Activated CD4-positive, alpha-beta memory T cell treated with anti-CD3 and anti-CD28 coated beads for 36 hours (primary cell): ENCODE data around the gene TNIP2. TPM values are rescaled to one million over a fixed set of nuclear protein-coding genes. Genes with fewer than 3 reads are reported as not detected.

Experiments
- CTCF ChIA-PET: fragments of 350-600 bp; sonication (Branson Sonifier 250); formaldehyde crosslinking; loops from one replicate; lab custom pipeline; 2021; ENCODE audit warnings: antibody characterized with exemption, inconsistent platforms; lab: Charles Lee
- POLR2A ChIA-PET: fragments of 350-600 bp; sonication (Branson Sonifier 250); formaldehyde crosslinking; loops from one replicate; lab custom pipeline; 2021; ENCODE audit warnings: antibody characterized with exemption; lab: Charles Lee
- DNase-seq: peaks from one replicate; pipeline ENCODE4 v3.0.0-alpha.2; 2020
- H3K27ac Mint-ChIP-seq: one replicate; pipeline ENCODE4 v1.8.0; 2021; ENCODE audit warnings: mixed read lengths
- H3K27me3 Mint-ChIP-seq: one replicate; pipeline ENCODE4 v1.8.0; 2021; ENCODE audit warnings: mixed read lengths
- H3K36me3 Mint-ChIP-seq: one replicate; pipeline ENCODE4 v1.8.0; 2021; ENCODE audit warnings: mixed read lengths
- H3K4me1 Mint-ChIP-seq: one replicate; pipeline ENCODE4 v1.8.0; 2021; ENCODE audit warnings: low read depth, mixed read lengths
- H3K4me3 Mint-ChIP-seq: one replicate; pipeline ENCODE4 v1.8.0; 2021; ENCODE audit warnings: mild to moderate bottlenecking, mixed read lengths
- H3K9me3 Mint-ChIP-seq: one replicate; pipeline ENCODE4 v1.8.0; 2021; ENCODE audit warnings: mixed read lengths
- intact Hi-C: fragments of 100-400 bp; cut with micrococcal nuclease; formaldehyde crosslinking; loops from one replicate; pipeline ENCODE4 v1.15.1; 2023
- total RNA-seq, 2 experiments: library from RNA; stranded (reverse); gene quantifications; one replicate each; pipeline ENCODE4 v1.2.3, GENCODE V29; 2021

Gene TNIP2, protein sequence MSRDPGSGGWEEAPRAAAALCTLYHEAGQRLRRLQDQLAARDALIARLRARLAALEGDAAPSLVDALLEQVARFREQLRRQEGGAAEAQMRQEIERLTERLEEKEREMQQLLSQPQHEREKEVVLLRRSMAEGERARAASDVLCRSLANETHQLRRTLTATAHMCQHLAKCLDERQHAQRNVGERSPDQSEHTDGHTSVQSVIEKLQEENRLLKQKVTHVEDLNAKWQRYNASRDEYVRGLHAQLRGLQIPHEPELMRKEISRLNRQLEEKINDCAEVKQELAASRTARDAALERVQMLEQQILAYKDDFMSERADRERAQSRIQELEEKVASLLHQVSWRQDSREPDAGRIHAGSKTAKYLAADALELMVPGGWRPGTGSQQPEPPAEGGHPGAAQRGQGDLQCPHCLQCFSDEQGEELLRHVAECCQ
- total RNA-seq, result 10 to 100 TPM; 74.2 to 77.5 TPM

DNA sequence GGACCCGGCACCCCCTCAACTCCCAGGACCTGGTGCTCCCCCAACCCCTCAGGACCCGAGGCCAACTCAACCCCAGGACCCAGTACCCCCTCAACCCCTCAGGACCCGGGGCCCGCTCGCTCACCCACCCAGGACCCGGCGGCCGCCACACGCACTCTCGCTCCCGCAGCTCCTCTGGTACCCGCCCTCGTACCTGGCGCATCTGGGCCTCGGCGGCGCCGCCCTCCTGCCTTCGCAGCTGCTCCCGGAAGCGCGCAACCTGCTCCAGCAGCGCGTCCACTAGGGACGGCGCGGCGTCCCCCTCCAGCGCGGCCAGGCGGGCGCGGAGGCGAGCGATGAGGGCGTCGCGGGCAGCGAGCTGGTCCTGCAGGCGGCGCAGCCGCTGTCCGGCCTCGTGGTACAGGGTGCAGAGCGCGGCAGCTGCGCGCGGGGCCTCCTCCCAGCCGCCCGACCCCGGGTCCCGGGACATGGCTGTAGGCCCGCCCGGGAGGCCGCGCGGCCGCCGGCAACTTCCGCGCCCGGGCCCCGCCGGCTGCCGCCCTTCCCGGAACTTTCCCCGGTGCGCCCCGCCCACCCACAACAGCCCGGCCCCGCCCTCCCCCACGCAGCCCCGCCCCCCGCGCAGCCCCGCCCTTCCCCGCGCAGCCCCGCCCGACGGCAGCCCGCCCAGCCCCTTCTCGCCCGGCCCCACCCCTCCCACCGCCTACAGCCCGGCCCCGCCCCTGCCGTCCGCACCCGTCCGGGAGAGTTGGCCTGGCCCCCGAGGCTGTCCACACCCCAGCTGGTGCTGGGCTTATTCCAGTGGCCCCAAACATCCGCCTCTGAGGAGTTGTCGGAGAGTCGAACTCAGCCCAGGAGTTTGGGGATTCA is at the start of gene TNIP2:
TSS of gene TNIP2 (minus strand) at position 516 of the 870 bp plus-strand sequence. CDS start at position 469, 47 bp downstream.
- Mint-ChIP-seq H3K36me3 (peaks cover 15% of the 10 kb centered on the region), H3K4me3 (peak within 1 kb of the TSS; percentile 84), H3K27me3 (no peaks in the 10 kb centered on the region), H3K4me1 (peaks cover 41% of the 10 kb centered on the region), H3K27ac (peak within 1 kb of the TSS; percentile 84), H3K9me3 (no peaks in the 10 kb centered on the region)
- intact Hi-C loops, result loop anchor here (1.0 kb wide), 2 partner anchors 10 to 220 kb away; partner anchors contain the start of gene FAM193A
- peak; percentile 86 for DNase-seq
- ChIA-PET POLR2A (interaction anchor here (0.5 to 1.7 kb wide), 4 partner anchors 10 to 287 kb away, joined by 3 to 28 read pairs (median 4); partner anchors contain the start of gene RNF4), CTCF (interaction anchor here (0.7 to 1.5 kb wide), 4 partner anchors 9 to 198 kb away, joined by 3 to 4 read pairs (median 4); no protein-coding TSS in a partner anchor)

DNA sequence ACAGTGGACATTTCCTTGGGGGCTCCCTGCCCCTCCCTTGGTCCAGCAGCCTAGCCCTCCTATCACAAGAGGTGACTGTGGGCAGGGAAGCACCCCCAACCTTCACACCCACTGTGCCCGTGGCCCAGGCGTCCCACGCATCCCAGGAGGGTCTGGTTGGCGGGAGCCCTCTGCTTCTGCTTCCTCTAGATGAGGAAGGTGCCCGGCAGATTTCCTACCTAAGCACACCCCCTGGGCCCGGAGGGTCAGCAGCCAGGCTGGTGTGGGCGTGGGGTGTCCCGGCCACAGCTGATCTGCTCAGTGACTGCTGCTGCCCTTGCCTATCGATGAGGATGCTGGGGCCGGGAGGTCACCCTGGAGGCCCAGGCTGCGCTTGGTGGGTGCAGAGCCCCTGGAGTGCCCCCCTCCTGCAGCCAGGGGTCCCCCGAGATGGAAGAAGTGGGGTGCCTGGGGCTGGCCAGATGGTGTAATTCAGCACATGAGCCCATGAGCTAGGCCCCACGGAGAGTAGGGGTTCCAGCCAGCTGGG is 48.9 kb upstream of the TNIP2 start:
- CTCF ChIA-PET, result no interaction called here
- DNase-seq, result no peak
- Mint-ChIP-seq H3K27ac (no peak overlapping the region), H3K36me3 (peaks cover 1% of the 10 kb centered on the region), H3K27me3 (no peaks in the 10 kb centered on the region), H3K4me3 (no peak overlapping the region), H3K9me3 (no peaks in the 10 kb centered on the region), H3K4me1 (peaks cover 17% of the 10 kb centered on the region)
- POLR2A ChIA-PET, result no interaction called here
- intact Hi-C loops, result no loop called here

DNA sequence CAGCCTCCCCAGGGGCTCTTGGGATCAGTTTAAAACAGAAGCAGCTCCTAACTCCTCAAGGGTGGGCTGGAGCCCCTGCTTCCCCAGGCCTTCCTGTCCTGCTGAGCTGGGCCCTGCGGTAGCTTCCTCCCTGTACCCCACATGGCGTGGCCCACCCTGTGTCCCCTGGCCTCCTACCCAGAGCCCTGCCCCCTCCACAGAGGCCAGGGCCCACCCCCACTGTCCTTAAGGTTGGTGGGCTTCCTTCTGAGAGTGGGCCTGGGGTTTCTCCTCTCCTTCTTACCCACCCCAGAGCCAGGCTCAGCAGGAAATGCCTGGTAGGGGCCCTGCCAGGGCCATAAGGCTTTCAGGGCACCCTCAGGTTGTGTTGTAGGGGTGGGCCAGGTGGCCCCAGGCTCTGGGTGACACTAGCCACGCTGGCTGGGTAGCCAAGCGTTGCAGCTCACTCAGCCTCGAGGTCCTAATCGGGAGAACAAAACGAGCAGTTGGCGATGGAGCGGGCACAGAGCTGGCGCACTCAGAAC is 48.4 kb upstream of the TNIP2 start:
- POLR2A ChIA-PET, result no interaction called here
- Mint-ChIP-seq H3K9me3 (no peaks in the 10 kb centered on the region), H3K36me3 (peaks cover 1% of the 10 kb centered on the region), H3K27ac (no peak overlapping the region), H3K4me3 (no peak overlapping the region), H3K4me1 (peaks cover 19% of the 10 kb centered on the region), H3K27me3 (no peaks in the 10 kb centered on the region)
- intact Hi-C loops, result no loop called here
- no peak for DNase-seq
- CTCF ChIA-PET, result no interaction called here

DNA sequence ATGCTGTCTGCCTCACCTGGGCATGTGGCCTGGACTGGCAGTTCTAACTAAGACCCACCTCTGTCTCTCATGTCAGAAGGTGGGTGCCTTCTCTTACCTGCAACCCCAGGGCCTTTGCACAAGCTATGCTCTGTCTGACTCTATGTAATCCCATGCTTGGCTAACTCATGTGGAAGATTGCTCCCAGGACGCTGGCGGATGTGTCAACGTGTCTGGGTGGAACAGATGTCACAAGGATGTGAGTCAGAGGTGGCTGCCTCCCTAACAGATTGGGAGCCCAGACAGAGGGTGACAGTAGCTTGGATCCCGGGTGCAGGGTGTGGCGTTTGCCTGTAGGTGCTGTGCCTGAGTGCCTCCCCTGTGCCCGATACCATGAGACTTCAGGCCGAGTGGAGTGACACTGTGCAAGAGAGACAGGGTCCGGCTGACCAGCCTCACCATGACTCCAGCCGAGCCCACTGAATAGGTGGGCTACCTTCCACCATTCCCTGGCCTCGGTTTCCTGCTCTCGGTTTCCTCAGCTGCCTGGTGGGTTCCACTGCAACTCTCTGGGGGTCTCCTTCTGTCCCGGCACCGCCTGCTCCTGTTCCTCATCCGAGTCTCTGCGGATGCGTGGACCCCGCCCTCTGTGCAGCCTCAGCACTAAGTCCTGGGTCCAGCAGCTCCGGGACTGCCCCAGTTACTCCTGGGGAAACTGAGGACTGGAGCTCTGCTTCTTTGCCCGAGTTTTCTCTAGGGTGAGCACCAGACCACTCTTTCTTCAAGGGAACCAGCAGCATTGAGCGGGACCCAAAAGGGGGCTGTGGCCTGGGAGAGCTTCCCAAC is 47.7 kb upstream of the TNIP2 start:
- no peaks in the 10 kb centered on the region for H3K27me3 Mint-ChIP-seq
- H3K27ac Mint-ChIP-seq, result no peak overlapping the region
- H3K36me3 Mint-ChIP-seq, result peaks cover 1% of the 10 kb centered on the region
- H3K4me3 Mint-ChIP-seq, result no peak overlapping the region
- ChIA-PET POLR2A (no interaction called here), CTCF (no interaction called here)
- no peaks in the 10 kb centered on the region for H3K9me3 Mint-ChIP-seq
- intact Hi-C loops, result no loop called here
- no peak for DNase-seq
- H3K4me1 Mint-ChIP-seq, result peaks cover 26% of the 10 kb centered on the region

DNA sequence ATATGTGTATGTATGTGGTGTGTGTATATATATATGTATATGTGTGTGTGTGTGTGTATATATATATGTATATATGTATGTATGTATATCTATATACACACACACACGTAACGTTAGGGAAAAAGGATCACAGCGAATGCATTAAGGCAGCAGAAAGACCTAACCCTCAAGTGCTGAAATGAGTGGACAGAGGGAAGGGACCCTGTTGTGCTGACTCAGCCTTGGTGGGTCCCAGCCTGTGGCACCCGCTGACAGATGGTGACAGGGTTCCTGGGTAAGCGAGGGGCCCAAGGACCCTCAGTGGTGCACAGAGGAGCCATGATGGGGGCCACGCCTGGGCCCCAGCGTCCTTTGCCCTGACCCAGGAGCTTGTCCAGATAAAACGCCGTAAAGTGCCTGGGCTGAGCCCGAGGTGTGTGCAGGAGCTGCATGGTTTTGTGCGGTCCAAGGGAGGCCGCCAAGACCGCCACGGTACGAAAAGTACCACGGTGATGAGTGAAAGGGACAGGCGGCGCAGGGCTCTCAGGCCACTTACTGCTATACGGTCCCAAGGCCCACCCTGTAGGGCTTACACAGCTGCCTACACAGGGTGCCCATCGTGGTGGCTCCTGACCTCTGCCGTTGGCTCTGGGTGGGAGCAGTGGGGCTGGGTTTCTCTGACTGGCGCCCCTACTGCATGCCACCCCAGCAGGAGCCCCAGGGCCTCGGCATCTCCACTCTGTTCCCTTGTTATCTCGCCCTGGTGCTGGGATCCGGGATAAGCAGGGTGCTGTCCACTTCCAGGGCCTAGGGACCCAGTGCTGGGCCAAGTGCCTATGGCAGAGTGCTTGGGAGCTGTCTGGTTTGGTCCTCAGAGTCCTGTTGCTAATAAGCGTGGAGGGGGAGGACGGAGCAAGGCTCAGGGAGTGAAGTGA is 46.7 kb upstream of the TNIP2 start:
- Mint-ChIP-seq H3K4me1 (peaks cover 36% of the 10 kb centered on the region), H3K36me3 (peaks cover 1% of the 10 kb centered on the region), H3K27me3 (no peaks in the 10 kb centered on the region), H3K4me3 (no peak overlapping the region), H3K27ac (no peak overlapping the region), H3K9me3 (no peaks in the 10 kb centered on the region)
- DNase-seq, result no peak
- intact Hi-C loops, result no loop called here
- POLR2A ChIA-PET, result no interaction called here
- CTCF ChIA-PET, result no interaction called here

DNA sequence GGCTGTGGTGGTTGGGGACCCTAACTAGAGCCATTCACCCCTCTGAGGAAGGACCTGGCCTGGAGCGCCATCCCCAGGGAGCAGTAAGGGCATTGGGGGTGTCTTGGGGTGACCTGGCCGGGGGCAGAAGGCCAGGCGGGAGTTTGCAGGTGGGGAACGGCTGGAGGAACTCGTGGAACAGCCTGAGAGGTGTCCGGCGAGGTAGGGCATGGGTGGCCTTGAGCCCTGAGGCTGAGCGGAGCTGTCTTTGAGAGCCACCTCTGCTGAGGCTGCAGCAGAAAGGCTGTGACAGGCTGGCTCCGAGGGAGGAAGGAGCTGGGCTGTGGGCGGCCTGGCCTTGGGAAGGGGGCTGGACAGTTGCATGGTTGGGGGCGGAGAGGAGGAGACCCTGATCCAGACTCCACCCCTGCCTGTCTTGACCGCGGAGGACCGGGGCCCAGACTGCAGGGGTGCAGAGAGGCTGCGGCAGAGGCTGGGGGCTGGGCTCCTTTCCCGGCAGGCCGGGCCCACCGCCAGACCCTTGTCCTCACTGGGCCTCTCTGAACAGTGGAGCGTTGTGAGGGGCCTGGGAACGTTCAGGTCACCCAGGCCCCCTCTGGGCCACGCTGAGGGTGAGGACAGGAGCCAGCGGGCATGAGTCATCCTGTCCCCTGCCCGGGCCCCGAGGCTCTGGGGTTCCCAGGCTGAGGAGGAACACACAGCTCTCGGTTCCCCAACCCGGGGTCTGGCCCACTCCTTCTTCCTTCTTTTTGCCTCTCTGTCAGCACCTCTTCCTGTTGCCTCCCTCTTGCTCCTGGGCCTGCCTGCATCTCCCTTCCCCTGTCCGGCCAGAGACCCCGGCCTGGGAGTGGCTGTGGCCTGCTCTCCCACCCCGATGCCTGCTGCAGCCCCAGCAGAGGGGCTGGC is 44.8 kb upstream of the TNIP2 start:
- Mint-ChIP-seq H3K27ac (peak overlapping the region; percentile 58), H3K9me3 (no peaks in the 10 kb centered on the region), H3K4me1 (peaks cover 42% of the 10 kb centered on the region), H3K4me3 (peak overlapping the region; percentile 53), H3K36me3 (peaks cover 1% of the 10 kb centered on the region), H3K27me3 (no peaks in the 10 kb centered on the region)
- ChIA-PET CTCF (interaction anchor here (1.0 kb wide), 1 partner anchor 18 kb away, joined by 3 read pairs; no protein-coding TSS in a partner anchor), POLR2A (no interaction called here)
- intact Hi-C loops, result no loop called here
- DNase-seq, result peak; percentile 47

DNA sequence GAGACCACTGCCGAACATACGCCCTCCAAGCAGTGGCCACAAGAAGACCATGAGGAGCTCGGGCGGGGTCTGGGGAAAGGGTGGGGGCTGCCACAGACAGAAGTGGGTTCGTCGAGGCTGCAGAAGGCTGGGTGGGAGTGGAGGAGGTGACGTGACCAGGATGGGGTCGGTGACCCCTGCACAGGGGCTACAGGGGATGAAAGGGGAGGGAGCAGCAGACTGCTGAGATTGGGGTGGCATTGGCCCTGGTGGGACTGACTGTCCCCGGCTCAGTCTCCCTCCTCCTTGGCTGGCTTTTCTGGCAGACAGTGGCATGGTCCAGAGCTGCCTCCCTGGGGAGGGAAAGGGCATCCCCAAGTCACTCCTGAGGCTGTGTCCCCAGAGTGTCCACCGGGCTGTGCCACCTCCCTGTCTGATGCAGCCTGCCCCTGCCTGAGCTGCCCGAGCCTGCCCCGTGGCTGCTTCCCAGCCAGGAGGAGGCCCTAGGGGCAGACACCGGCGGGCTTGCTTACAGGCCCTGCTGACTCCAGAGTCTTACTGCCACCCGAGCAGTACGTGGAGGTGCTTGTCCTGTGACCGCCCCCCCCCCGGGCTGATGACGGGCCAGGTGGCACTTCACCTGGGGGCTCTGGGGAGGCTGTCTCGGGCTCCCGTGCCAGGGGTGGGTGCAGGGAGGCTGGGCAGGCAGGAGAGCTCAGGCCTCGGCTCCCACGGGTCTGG is 44.0 kb upstream of the TNIP2 start:
- H3K9me3 Mint-ChIP-seq, result no peaks in the 10 kb centered on the region
- peak overlapping the region; percentile 32 for H3K4me3 Mint-ChIP-seq
- no peak for DNase-seq
- H3K4me1 Mint-ChIP-seq, result peaks cover 48% of the 10 kb centered on the region
- ChIA-PET POLR2A (interaction anchor here (0.7 to 3.5 kb wide), 3 partner anchors 11 to 165 kb away, joined by 3 to 21 read pairs (median 3); no protein-coding TSS in a partner anchor), CTCF (interaction anchor here (0.8 to 3.9 kb wide), 4 partner anchors 13 to 154 kb away, joined by 3 to 20 read pairs (median 4); no protein-coding TSS in a partner anchor)
- no peaks in the 10 kb centered on the region for H3K27me3 Mint-ChIP-seq
- intact Hi-C loops, result loop anchor here (5.0 kb wide), 2 partner anchors 38 to 42 kb away; partner anchors contain the start of gene ADD1
- H3K27ac Mint-ChIP-seq, result peak overlapping the region; percentile 56
- no peaks in the 10 kb centered on the region for H3K36me3 Mint-ChIP-seq

DNA sequence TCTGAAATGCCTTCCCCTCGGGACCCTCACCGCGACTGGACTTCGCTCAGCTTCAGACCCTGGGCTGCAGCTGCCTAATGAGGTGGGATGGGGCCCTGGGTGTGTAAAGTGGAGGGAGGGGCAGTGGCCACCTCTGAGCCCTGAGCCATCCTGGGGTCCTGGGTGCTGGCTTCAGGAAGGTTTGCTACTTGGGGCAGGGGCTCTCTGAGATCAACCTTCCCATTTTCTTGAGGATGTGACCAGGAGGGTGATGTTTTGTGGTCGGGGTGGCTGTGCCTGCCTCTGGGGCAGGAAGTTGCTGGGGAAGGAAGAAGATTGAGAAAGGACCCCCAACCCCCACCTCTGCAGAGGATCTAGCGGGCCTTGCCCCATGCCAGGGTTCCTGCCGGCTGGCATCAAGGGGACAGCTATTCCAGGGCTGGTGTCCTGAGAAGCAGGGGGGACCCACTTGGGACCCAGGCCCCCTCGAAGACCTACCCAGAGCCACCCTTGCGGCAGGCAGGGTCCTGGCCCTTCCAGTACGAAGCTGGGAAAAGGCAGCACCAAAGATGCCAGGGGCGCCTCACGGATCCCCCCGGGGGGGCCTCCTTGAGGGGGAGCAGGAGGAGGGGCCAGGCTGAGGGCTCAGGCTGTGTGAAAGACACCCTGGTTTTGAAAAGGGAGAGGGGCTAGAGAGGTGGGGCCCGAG is 43.2 kb upstream of the TNIP2 start:
- Mint-ChIP-seq H3K27me3 (no peaks in the 10 kb centered on the region), H3K4me3 (peak overlapping the region; percentile 64), H3K36me3 (no peaks in the 10 kb centered on the region), H3K4me1 (peaks cover 56% of the 10 kb centered on the region), H3K9me3 (no peaks in the 10 kb centered on the region), H3K27ac (peak overlapping the region; percentile 83)
- no peak for DNase-seq
- POLR2A ChIA-PET, result interaction anchor here (0.7 to 3.5 kb wide), 7 partner anchors 12 to 166 kb away, joined by 3 to 21 read pairs (median 3); no protein-coding TSS in a partner anchor
- CTCF ChIA-PET, result interaction anchor here (0.6 to 3.9 kb wide), 4 partner anchors 13 to 155 kb away, joined by 3 to 20 read pairs (median 4); no protein-coding TSS in a partner anchor
- intact Hi-C loops, result loop anchor here (5.0 kb wide), 2 partner anchors 37 to 43 kb away; partner anchors contain the start of gene ADD1
